ENCODE data around the gene CGN.

CGN gene

DNA sequence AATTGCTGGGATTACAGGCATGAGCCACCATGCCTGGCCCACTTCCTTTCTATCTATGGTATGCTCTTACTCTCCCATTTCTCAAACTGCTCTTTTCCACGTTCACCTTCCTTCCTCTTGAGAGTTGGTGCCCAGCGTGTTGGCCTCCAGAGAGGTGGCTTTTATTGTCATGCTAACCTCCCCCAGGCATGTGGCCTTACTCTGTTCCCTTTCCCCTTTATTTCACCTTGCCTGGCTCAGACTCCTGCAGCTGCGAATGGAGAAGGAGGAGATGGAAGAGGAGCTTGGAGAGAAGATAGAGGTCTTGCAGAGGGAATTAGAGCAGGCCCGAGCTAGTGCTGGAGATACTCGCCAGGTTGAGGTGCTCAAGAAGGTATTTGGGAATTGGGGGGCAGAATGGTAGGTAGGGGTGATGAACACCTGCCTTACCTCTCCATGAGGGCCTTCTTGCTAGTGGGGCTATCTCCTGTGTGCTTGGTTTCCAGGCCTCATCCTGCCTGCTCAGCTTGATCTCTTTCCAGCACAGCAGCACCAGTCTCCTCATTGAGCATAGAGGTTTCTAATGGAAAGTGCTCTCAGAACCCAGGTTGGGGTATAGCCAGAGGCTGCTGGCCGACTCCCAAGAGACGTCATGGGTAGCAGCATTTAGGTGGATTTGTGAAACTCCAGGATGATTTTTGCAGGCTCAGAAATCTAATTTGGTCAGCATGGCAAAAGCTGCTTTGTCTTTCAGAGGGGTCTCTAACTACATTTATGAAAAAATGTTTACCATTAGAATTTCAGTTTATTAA lies 15.7 kb downstream of the CGN start:
- Mint-ChIP-seq H3K27me3 (no peaks in the 10 kb centered on the region), H3K4me1 (ENCODE audit: low read depth) (no peaks in the 10 kb centered on the region), H3K4me3 (no peak overlapping the region), H3K9me3 (no peaks in the 10 kb centered on the region), H3K36me3 (ENCODE audit: low read depth) (no peaks in the 10 kb centered on the region), H3K27ac (no peak overlapping the region)
- no peak for DNase-seq

DNA sequence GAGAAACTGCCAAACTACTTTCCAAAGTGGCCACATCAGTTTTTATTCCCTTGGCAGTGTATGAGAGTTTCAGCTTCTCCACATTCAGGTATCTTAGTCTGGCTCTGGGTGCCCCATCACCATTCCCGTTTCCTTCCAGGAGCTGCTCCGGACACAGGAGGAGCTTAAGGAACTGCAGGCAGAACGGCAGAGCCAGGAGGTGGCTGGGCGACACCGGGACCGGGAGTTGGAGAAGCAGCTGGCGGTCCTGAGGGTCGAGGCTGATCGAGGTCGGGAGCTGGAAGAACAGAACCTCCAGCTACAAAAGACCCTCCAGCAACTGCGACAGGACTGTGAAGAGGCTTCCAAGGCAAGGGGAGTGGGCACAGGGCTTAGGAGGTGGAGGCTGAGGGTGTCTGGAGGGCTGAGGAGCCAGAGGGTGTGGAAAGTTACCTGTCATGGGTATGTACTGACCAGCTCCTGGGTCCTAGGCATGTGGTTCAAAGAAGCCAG lies 18.1 kb downstream of the CGN start:
- no peak overlapping the region for H3K27ac Mint-ChIP-seq
- H3K36me3 Mint-ChIP-seq (ENCODE audit: low read depth) = no peaks in the 10 kb centered on the region

DNA sequence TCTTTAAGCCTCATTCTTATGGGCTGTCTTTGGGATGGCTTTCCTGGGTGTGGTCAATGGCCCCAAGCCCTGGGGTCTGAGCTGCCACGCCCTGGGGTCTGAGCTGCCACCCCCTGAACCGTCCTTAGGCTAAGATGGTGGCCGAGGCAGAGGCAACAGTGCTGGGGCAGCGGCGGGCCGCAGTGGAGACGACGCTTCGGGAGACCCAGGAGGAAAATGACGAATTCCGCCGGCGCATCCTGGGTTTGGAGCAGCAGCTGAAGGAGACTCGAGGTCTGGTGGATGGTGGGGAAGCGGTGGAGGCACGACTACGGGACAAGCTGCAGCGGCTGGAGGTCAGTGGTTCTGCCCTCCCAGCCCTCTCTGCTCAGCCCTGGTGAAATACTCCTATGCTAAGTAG lies 18.6 kb downstream of the CGN start:
- no peak for DNase-seq
- no peaks in the 10 kb centered on the region for H3K36me3 Mint-ChIP-seq (ENCODE audit: low read depth)
- no peak overlapping the region for H3K27ac Mint-ChIP-seq
- H3K27me3 Mint-ChIP-seq = no peaks in the 10 kb centered on the region
- no peak overlapping the region for H3K4me3 Mint-ChIP-seq
- H3K9me3 Mint-ChIP-seq = no peaks in the 10 kb centered on the region
- no peaks in the 10 kb centered on the region for H3K4me1 Mint-ChIP-seq (ENCODE audit: low read depth)

More for the DNA sequence above, 18.1 kb downstream of the CGN start:
- DNase-seq = no peak
- no peaks in the 10 kb centered on the region for H3K27me3 Mint-ChIP-seq
- no peak overlapping the region for H3K4me3 Mint-ChIP-seq
- H3K4me1 Mint-ChIP-seq (ENCODE audit: low read depth) = no peaks in the 10 kb centered on the region
- H3K9me3 Mint-ChIP-seq = no peaks in the 10 kb centered on the region

DNA sequence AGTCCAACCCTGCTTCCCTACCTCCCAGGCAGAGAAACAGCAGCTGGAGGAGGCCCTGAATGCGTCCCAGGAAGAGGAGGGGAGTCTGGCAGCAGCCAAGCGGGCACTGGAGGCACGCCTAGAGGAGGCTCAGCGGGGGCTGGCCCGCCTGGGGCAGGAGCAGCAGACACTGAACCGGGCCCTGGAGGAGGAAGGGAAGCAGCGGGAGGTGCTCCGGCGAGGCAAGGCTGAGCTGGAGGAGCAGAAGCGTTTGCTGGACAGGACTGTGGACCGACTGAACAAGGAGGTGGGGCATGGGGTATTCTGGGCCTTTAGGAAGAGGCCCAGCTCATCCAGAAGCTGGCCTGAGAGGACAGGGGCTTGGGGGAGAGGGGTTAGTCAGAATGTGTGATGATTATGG lies 19.3 kb downstream of the CGN start:
- no peak overlapping the region for H3K27ac Mint-ChIP-seq
- no peak overlapping the region for H3K4me3 Mint-ChIP-seq
- H3K4me1 Mint-ChIP-seq (ENCODE audit: low read depth) = no peaks in the 10 kb centered on the region
- H3K27me3 Mint-ChIP-seq = no peaks in the 10 kb centered on the region
- DNase-seq = no peak
- H3K9me3 Mint-ChIP-seq = no peaks in the 10 kb centered on the region
- no peaks in the 10 kb centered on the region for H3K36me3 Mint-ChIP-seq (ENCODE audit: low read depth)

DNA sequence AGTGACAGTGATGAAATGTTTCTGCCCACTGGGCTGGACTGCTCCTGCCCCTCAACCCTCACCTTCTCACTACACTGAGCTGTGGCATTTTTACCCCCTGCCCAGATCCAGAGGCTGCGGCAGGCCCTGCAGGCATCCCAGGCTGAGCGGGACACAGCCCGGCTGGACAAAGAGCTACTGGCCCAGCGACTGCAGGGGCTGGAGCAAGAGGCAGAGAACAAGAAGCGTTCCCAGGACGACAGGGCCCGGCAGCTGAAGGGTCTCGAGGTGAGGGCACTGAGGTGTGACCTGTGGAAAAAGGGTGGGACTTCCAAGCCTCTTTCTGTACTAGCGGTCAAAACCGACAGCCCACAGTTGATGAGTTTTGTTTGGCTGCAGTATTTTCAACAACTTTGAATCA lies 22.7 kb downstream of the CGN start:
- no peak overlapping the region for H3K27ac Mint-ChIP-seq
- DNase-seq = no peak
- no peak overlapping the region for H3K4me3 Mint-ChIP-seq
- H3K4me1 Mint-ChIP-seq (ENCODE audit: low read depth) = no peaks in the 10 kb centered on the region
- no peaks in the 10 kb centered on the region for H3K36me3 Mint-ChIP-seq (ENCODE audit: low read depth)
- no peaks in the 10 kb centered on the region for H3K9me3 Mint-ChIP-seq
- H3K27me3 Mint-ChIP-seq = no peaks in the 10 kb centered on the region

DNA sequence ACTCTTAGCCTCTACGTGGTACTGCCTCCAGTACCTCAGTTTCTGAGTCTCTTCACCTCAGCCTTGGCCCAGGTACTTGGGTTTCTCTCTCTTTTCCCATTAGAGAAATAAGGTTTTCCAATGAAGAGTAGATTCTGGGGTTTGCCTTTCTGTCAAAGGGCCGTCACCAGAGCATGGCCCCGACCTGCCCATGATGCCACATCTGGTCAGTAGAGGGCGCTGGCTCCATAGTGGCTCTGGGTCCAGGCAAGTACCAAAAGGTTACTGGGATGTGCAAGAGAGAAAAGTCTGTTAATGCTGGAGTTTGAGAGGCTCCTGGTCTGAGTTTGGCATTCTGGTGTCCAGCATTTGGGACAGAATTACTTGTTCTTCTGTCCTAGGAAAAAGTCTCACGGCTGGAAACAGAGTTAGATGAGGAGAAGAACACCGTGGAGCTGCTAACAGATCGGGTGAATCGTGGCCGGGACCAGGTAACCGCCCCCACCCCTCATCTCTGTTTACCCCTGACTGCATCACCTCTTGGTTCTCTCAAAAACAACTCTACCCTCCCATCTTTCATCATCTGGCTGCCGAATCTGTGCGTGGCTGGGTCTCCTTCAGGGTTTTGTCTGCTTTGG lies 23.6 kb downstream of the CGN start:
- peak; percentile 85 for DNase-seq
- no peaks in the 10 kb centered on the region for H3K36me3 Mint-ChIP-seq (ENCODE audit: low read depth)
- H3K4me3 Mint-ChIP-seq = no peak overlapping the region
- no peak overlapping the region for H3K27ac Mint-ChIP-seq
- H3K9me3 Mint-ChIP-seq = no peaks in the 10 kb centered on the region
- H3K27me3 Mint-ChIP-seq = no peaks in the 10 kb centered on the region
- H3K4me1 Mint-ChIP-seq (ENCODE audit: low read depth) = peaks cover 5% of the 10 kb centered on the region

DNA sequence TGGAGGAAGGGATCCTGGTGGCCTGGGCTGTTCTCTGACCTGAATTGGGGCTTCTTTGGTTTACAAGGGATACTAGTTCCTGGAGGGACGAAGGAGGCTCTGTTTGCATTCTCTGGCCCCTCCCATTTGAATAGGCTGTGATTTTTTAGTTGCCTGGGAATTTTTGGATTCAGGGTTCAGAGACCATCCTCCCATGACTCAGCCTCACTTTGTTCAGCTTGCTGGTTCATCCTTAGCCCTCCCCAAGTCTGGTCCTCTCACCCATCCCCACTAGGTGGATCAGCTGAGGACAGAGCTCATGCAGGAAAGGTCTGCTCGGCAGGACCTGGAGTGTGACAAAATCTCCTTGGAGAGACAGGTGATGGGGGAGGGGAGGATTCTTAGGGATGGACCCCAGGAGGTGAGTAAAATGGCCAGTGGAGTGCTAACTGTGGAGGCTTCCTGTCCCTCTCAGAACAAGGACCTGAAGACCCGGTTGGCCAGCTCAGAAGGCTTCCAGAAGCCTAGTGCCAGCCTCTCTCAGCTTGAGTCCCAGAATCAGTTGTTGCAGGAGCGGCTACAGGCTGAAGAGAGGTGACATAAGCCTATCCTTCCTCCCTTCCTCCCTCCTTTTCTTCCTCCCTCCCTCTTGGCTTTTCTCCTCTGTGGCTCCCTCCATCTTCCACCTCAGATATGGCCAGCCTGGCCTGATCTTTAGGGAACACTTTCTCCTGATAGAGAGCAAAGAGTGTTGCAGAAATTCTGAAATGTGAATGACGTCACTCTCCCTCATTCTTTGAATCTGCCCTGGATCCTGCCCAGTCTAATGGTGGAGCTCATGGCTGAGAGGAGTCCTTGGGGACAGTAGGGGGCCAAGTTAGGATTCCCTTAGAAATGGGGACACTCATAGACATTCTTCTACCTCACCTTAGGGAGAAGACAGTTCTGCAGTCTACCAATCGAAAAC lies 24.4 kb downstream of the CGN start:
- H3K4me3 Mint-ChIP-seq = no peak overlapping the region
- peaks cover 5% of the 10 kb centered on the region for H3K36me3 Mint-ChIP-seq (ENCODE audit: low read depth)
- no peak for DNase-seq
- no peaks in the 10 kb centered on the region for H3K9me3 Mint-ChIP-seq
- H3K4me1 Mint-ChIP-seq (ENCODE audit: low read depth) = peaks cover 12% of the 10 kb centered on the region
- peaks cover under 1% of the 10 kb centered on the region for H3K27me3 Mint-ChIP-seq
- no peak overlapping the region for H3K27ac Mint-ChIP-seq

DNA sequence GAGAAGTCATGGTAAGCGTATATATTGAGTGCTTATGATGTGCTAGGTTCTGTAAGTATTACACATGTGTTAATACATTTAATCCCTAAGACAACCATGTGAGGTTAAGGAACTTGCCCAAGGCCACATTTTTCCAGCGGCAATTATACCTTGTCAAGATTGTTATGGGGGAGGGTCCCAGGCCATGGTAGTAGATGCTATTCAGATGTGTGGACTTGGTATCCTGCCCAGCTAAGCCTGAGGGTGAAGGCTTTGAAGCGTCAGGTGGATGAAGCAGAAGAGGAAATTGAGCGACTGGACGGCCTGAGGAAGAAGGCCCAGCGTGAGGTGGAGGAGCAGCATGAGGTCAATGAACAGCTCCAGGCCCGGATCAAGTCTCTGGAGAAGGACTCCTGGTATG lies 25.3 kb downstream of the CGN start:
- Mint-ChIP-seq H3K4me1 (ENCODE audit: low read depth) (peaks cover 21% of the 10 kb centered on the region), H3K36me3 (ENCODE audit: low read depth) (peaks cover 5% of the 10 kb centered on the region), H3K9me3 (no peaks in the 10 kb centered on the region)

DNA sequence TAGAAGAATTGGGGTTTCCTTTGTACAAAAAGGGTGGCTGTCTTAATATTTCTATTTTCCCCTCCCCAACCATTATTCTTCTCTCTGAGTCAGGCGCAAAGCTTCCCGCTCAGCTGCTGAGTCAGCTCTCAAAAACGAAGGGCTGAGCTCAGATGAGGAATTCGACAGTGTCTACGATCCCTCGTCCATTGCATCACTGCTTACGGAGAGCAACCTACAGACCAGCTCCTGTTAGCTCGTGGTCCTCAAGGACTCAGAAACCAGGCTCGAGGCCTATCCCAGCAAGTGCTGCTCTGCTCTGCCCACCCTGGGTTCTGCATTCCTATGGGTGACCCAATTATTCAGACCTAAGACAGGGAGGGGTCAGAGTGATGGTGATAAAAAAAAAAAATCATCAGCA lies 25.9 kb downstream of the CGN start:
- Mint-ChIP-seq H3K27me3 (peaks cover 12% of the 10 kb centered on the region), H3K9me3 (no peaks in the 10 kb centered on the region), H3K27ac (no peak overlapping the region), H3K4me1 (ENCODE audit: low read depth) (peaks cover 25% of the 10 kb centered on the region), H3K36me3 (ENCODE audit: low read depth) (peaks cover 5% of the 10 kb centered on the region), H3K4me3 (no peak overlapping the region)
- DNase-seq = no peak

More for the DNA sequence above, 25.3 kb downstream of the CGN start:
- Mint-ChIP-seq H3K27me3 (peaks cover 8% of the 10 kb centered on the region), H3K4me3 (no peak overlapping the region), H3K27ac (no peak overlapping the region)
- no peak for DNase-seq

DNA sequence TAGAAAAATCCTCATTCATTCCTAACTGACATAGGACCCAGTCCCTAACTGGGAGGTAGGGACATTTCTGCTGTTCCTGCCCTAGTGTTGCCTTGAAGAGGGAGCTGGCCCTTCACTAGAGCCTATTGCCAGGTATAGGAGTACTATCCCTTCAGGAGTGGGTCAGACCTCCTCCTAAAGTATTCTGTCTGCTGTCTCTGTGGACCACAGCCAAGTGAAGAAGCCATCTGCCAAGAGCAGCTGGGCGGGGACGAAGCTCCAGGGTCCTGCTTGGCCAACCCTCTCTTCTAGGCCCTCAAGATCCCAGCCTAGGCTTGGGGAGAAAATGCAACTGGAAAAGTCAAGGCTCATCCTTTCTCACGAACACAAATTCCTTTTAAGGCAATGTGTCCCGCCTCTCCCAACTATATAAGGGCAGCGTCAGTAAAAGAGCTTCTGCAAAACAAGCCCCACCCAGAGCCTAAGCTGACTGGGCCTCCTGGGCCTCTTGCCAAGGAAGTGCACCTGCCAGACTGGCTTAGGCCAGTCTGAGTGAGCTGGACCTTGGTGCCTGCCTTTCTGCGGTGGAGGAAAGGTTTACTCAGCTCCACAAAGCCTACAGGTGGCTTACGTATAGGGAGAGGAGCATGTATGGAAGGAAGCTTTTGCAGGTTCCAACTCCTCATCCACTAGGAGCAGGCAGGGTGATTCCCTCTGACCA lies 28.3 kb downstream of the CGN start:
- H3K4me1 Mint-ChIP-seq (ENCODE audit: low read depth) = peaks cover 25% of the 10 kb centered on the region
- H3K36me3 Mint-ChIP-seq (ENCODE audit: low read depth) = peaks cover 5% of the 10 kb centered on the region
- no peak overlapping the region for H3K27ac Mint-ChIP-seq
- peak overlapping the region; percentile 90 for H3K4me3 Mint-ChIP-seq
- DNase-seq = no peak
- peaks cover 12% of the 10 kb centered on the region for H3K27me3 Mint-ChIP-seq
- no peaks in the 10 kb centered on the region for H3K9me3 Mint-ChIP-seq

DNA sequence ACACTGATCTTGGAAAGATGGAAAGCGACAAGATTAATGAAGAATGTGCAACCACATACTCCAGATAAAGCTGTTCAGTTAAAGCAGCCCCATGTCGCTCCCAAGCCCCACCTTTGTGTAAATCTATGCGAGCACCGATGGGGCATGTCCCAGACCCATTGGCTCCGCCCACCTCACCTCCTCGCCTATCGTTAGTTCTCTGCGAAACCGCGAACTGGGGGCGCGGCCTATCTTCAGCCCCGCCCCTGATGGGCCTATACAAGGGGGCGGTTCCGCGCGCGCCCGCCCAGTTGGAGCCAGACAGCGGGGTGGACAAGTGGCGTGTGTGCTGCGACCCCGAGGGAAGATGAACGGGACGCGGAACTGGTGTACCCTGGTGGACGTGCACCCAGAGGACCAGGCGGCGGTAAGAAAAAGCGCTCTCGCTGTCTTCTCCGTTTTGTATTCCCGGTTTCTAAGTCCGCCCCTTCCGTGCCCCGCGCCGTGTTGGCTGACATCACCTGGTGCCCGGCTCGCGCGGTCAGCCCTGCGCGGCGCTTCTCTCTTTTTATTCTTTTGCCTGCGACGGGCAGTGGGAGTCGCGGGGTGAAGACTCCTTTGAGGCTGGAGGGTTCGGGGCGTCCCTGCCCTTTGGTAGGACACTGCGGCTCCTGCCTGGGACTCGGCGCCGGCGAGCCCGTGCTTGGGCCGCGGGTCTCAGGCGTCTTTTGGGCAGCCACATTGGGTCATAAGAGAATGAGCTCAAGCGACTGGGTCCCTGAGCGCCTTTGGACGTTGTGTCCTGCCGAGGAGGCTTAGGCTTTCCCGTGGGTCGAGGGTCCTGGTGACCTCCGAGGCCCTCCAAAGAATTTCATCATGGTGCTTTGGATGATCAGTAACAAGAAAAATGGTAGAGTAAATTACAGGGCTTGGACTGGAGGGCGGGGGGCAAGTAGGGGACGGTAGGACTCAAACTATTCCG lies 29.1 kb downstream of the CGN start, which contains the start of gene TUFT1:
Gene TUFT1 (plus strand): TSS at position 289 of the 961 bp plus-strand sequence. CDS start 58 bp downstream, at position 347.
- peaks cover 5% of the 10 kb centered on the region for H3K36me3 Mint-ChIP-seq (ENCODE audit: low read depth)
- peak within 1 kb of the TSS; percentile 90 for H3K4me3 Mint-ChIP-seq
- no peaks in the 10 kb centered on the region for H3K9me3 Mint-ChIP-seq
- peaks cover 25% of the 10 kb centered on the region for H3K4me1 Mint-ChIP-seq (ENCODE audit: low read depth)
- H3K27me3 Mint-ChIP-seq = peaks cover 12% of the 10 kb centered on the region
- H3K27ac Mint-ChIP-seq = peak within 1 kb of the TSS; percentile 66
- DNase-seq = peak; percentile 95

DNA sequence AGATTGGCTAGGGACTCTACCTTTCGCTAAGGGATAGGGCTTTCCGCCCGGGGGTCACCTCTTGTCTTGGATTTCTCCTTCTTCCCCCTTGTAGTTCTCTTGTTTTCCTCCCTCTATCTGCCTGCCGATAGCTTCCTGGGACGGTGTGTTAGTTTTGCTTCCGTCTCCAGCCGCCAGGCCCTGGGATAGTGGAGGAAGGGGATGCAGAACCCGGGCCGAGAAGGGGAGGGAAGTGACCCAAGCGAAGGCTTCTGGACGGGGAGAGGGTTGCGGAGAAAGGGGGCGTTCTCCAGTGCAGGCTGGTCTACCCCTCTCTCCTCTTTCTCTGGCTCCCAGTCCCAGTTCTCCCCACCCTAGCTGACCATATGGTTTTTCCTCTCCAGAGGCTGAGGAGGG lies 29.8 kb downstream of the CGN start:
- Mint-ChIP-seq H3K9me3 (no peaks in the 10 kb centered on the region), H3K27ac (no peak overlapping the region), H3K4me3 (peak overlapping the region; percentile 90), H3K4me1 (ENCODE audit: low read depth) (peaks cover 25% of the 10 kb centered on the region), H3K27me3 (peaks cover 12% of the 10 kb centered on the region), H3K36me3 (ENCODE audit: low read depth) (peaks cover 5% of the 10 kb centered on the region)
- no peak for DNase-seq

DNA sequence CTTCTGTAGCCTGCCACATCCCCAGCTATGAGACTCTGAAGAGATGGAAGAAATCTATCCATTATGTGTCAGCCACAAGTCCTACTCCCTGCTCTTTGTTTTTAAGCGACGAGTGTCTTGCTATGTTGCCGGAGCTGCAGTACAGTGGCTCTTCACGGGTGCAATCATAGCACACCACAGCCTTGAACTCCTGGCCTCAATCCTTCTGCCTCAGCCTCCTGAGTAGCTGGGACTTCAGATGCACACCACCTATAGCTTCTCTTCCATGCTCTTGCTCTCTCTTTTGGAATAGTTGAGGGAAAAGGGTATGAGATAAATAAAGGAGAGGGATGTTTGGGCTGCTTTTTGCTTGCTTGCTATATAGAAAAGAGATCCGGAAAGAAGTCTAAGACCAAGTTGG lies 30.6 kb downstream of the CGN start:
- Mint-ChIP-seq H3K36me3 (ENCODE audit: low read depth) (peaks cover 5% of the 10 kb centered on the region), H3K9me3 (no peaks in the 10 kb centered on the region), H3K27ac (no peak overlapping the region), H3K4me1 (ENCODE audit: low read depth) (peaks cover 25% of the 10 kb centered on the region), H3K4me3 (peak overlapping the region; percentile 90), H3K27me3 (peaks cover 12% of the 10 kb centered on the region)
- DNase-seq = no peak
